Activated T-cell treated with anti-CD3 and anti-CD28 coated beads for 24 hours (primary cell): Measurements from ENCODE around the gene LIN7C.

Experiments
- DNase-seq: peaks from one replicate; pipeline ENCODE4 v3.0.0-alpha.2; 2020; ENCODE audit warnings: low read depth

The LIN7C gene

DNA sequence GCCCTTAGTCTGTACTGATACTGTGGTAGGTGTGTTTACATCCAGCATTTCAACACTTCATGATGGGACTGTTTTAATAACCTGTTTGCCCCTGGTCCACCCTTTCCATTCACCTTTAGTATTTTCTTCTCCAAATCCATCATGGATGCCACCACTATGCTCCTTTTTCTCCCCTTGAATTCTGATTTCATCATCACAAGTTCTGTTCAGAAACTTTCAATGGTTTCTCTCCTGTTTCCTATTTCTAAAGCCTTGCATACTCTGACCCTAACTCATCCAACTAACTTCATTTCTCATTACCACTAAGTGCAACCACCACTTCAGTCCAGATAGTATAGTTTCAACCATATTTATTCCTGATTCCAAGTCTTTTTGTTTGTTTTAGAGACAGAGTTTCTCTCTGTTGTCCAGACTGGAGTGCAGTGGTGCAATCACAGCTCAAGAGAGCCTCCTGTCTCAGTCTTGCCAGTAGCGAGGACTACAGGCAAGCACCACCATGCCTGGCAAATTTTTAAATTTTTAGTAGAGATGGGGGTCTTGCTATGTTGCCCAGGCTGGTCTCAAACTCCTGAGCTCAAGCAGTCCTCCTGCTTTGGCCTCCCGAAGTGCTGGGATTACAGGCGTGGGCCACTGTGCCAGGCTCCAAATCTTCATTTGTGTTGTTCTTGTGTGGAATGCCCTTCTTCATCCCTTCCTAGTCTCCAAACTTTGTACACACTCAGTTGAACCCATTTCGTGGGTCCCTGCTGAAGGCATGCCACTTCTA is 1.2 kb upstream of the LIN7C start:
- no peak for DNase-seq

DNA sequence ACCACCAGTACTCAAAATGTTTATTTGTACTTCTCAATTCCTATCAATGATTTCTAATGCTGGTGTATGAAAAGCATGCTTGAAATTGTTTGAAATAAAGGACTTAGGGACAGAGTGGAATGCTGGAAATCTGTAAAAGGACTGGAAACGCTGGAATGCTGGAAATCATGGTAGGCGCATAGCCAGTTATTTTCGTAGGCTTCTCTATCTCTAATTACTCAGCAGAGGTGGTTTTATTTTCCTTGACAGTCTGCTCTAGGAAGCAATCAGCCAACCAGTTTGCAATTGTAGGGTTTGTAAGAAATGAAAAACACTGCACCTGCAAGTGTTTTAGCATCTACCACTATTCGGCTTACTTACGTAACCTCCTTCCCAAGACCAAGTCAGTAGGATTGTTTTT is 788 bp downstream of the LIN7C start:
- DNase-seq, result no peak

DNA sequence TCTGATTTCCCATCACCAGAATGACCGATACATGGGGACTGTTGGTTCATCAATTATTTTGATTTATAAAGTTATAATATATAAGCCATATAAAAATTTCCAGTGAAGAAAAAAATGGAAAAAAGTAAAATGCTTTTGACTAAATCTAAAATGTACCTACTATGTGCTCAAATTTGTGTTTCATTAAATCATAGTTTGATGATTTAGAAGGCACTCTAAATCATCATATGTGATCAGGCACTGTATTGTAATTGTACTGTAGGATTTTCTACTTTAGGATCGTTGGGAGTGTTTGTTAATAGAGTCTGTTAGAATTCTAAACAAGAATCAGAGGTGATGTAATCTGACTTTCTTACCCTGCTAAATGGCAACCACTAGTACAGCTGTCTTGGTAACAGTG is 2.4 kb downstream of the LIN7C start:
- DNase-seq, result no peak

DNA sequence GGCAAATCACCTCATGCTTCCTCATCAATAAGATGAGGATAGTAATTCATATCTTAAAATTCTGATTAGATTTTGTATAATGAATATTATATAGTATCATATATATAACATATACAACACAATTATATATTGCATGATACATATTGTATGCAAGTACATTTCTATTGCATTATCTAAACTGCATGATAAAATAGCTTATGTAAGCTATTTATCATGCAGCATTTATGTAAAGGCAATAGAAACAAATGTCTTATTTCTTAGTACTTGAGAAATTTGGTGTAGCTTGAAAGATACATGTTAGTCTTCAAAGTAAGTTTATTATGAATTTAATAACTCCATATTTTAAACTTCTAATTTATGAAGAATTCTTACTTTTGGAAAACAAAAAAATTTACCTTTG is 5.5 kb downstream of the LIN7C start:
- no peak for DNase-seq

DNA sequence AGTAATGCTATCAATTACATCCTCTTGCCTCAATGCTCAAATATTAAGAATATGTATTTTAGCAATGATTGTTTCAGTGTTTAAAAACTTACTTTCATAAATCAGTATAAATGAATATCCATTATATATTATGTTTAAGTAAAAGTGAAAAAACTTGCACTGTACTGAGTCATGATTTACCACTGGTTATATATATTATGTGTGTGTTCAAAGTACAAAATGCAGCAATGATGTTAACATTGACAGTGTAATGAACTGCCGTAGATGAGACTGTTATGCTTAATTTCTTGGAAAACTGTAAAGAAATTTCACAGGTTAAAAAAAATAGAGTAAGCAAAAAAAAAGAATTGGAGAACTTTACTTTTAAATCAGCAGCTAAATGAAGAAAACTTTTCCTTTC is 8.7 kb downstream of the LIN7C start:
- DNase-seq, result no peak

DNA sequence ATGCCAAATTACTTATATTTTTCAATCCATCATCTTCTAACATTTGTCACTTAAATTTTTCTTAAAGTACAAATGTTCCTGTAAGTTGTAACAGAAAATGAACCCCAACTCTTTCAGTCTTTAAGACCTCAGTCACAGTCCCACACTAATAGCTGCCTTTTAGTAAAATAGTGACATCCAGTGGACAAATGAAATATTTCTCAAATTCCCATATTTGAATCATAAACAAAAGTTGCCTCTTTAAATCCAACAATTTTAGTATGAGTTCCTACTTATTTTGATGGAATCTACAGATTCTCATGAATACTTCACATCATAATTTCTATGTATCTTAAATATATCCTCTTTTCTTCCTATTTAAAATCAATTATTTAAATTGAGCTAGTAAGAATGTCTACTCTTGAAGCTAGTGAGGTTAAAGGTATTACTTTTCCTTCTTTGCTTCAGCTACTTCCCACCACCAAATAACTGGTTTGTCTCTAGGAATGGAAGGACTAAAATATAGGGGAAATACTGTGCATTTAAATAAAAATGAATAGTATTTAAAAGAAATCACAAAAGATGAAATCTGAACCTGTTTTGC is 9.2 kb downstream of the LIN7C start:
- no peak for DNase-seq

DNA sequence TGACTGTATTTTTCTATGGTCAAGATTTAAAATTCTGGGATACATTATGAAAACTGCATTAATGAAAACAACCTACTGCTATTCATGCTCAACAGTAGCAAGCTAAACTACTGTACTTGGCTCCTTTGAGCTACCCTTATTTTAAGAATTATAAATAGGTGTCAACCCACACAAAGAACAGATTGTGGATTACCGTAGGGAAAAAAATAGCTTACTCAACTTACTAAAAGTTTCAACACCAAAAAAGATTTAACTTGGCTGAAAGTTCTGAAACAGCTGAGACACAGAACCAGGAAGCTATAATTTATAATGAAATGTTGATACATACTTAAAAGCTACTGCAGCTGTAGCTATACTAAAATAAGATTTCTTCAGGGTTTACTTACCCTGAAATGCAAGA is 10.1 kb downstream of the LIN7C start:
- DNase-seq, result no peak

DNA sequence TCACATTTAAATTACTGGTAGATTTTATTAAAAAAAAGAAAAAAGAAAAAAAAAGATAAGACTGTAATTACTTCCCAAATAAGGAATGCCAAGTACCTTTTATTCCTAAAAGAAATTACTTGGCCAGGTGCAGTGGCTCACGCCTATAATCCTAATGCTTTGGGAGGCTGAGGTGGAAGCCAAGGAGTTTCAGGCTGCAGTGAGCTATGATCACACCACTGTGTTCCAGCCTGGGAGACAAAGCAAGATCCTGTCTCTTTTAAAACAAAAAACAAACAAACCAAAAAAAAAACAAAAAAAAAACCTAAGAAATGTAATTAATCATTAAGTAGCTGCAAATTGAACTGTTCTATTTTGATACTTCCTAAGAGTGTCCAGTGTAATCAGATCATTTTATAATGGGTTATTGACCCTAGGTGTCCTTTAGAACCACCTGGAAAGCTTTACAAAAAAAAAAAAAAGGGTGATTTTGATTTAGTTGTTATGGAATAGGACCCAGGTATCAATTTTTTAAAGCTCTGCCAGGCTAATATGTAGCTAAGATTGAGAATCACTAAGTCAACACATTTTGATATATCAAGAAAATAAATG is 10.8 kb downstream of the LIN7C start:
- DNase-seq, result no peak

DNA sequence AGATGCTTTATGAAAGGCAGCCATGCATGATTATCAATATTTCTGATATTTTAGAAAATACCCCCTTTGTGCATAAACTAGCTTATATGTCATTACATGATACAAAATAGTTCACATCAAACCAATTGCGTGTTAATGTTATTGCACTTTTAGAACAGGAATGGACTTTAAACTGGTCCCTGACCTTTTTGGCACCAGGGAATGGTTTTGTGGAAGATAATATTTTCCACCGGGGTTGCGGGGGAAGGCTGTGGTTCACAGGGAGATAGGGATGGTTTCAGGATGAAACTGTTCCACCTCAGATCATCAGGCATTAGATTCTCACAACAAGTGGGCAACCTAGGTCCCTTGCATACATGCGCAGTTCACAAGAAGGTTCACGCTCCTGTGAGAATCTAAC is 17.5 kb downstream of the LIN7C start:
- no peak for DNase-seq

DNA sequence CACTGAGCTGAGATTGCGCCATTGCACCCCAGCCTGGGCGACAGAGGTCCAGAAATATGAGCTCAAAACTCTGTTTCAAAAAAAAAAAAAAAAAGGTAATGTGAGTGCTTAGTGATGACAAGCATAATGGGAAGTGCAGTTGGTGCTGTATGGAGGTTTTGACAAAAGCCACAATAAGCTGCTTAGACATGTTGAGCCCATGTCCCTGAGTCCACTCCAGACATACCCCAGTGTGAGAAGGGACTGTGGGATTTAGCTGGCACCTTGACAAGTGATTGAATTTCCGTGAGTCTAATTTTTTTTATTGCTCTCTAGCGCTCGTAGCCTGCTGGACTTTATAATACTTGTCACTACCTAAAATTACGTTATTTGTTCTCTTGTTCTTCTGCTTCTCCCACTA is 18.9 kb downstream of the LIN7C start:
- no peak for DNase-seq

DNA sequence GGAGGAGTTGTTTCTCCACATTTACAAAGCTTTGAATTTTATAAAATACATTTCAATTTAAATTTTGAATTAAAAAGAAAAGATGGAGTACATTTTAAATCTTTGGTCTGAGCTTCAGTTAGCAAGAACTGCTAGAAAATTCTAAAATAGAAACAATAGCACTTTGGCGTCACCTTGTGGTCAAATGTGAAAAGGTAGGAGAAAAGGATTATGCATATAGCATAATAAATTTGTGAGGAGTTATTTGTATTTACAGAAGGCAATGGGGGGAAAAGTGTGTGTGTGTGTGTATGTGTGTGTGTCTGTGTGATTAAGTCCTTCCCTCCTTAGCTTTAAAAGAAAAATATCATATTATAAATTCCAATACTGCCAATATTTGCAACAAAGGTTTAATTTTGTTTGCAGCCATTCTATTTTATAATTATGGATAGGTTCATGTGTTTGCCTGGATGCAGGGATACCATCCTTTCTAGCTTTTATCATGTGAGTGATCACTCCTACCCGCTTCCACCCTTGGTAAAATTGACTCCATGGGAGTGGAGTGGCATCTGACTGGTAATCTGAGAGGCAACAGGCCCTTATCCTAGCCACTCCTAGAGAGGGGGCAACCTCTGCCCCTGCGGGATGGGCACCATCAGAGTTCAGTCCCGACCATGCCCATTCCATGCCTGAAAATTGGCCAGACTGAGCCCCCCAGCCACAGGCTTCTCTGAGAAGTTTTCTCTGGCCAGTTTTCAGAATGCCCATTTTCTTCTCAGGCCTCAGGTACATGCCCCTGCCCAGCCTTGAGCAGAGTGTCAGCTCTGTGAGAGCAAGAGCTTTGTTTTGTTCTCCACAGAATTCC is 20.4 kb downstream of the LIN7C start:
- no peak for DNase-seq

DNA sequence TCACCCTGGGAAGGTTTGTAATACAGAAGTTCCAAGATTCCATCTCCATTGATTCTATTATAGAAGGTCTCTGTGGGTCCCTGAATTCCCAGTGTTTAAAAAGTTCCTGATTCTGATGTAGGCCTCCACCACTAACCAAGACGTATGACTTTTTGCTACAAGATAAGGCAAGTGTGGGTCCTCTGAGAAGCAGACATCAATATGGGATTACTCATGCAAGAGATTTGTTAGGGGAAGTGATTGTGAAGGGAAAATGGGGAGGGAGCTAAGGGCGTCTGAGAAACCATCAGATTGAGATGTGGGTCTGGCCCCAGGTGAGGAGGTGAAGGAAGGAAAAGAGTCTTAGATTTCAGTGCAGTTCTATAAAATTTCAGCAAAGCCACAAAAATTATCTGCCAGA is 23.8 kb downstream of the LIN7C start:
- DNase-seq, result no peak

DNA sequence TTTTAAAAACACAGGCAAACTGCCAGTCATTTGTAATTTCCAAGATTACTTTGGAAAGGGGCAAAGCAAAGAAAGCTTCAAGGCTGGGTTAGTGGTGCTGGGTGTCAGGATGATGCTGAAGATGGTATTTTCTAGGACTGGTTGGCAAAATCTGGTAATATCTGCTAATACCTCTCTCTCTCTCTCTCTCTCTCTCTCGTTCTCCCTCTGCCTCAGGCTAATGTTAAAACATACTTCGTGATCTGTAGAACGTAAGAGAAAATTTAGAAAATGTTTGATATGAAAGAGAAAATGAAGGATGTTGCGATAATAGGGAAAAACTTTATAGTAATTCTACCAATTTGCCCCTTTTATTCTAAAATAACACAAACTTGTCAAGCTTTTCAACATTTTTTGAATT is 24.6 kb downstream of the LIN7C start:
- no peak for DNase-seq

DNA sequence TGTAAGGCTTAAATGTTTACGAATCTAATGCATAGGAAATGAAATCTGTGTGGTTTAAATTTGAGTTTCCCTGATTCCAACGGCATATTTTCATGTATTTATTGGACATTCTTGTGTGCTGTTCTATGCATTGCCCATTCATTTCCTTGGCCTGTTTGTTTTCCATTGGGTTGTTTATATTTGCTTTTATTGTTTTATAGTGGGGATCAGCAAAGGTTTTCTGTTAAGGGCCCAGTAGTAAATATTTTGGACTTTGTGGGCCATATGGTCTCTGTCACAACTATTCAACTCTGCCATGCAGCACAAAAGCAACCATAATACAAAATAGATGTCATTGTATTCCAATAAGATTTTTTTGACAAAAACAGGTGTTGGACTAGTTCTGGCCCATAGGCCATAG is 28.7 kb downstream of the LIN7C start:
- no peak for DNase-seq

DNA sequence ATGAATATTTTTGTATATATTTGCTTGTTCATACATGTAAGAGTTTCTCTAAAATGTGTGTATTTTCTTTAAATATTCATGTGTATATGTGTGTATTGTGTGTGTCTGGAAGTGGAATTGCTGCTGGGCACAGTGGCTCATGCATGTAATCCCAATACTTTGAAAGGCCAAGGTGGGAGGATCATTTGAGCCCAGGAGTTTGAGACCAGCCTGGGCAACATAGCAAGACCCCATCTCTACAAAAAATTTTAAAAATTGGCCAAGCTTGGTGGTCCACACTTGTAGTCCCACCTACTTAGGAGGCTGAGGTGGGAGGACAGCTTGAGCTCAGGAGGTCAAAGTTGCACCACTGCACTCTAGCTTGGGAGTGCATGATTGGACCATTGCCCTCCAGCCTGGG is 29.3 kb downstream of the LIN7C start:
- no peak for DNase-seq

DNA sequence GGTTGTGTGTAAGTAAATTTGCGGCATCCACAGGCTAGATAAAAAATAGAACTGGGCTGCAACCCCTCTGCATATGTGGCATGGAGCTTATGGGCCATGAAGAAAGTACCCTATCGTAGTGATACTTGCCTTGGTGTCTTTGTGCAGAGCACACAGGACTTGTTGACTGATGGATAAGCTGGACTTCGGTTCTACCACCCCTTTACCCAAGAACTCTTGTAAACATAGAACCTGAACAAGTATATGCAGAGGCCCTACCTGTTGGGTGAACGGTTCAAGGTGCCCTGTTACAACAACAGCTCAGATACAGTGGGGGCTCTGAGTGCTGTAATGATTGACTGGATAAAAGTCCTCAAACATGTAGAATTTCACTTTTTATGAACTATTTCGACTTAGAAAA is 30.9 kb downstream of the LIN7C start:
- DNase-seq, result no peak

DNA sequence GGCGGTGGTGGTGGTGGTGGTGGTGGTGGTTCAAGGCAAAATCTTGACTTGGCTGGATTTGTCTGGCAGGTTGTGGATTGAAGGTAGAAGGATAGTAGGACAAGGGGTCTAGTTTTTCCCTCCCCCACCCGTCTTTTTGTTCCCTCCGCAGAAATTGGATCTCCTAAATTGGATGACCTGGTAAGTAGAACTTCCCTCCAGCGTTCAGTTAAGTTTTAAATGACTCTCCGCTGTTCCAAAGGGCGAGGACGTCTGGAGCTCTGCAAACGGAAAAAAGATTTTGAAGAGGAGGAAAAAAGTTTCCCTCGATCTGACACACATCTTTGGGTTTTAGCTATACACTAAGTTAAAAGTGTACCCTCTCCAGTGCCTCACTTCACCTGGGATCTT is 33.6 kb downstream of the LIN7C start:
- no peak for DNase-seq

DNA sequence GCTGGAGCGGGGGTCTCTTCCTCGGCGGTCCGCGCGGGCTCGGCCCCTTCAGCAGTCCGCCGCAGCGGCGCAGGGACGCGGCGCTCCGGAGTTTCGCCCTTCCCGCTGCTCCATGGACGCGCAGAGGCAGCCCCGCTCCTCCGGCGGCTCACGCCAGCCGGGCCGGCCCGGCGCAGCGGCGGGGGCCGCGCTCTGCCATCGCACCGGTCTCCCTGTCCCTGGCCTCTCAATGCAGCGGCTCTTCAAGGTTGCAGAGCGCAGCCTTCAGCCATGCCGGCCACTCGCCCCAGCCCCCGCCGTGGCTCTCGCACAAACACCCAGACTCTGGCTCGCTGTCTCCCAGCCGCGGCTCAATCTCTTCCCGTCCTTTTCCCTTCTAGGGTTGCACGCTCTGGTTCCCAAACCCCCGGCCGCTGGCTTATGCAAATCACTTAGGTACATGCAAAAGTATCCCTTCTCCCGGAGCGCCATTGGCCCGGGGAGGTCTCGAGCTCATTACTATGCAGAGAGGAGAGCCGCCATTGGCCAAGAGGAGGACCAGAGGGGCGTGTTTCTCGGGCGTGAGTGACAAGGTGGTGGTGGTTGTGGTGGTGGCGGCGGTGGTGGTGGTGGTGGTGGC is 34.1 kb downstream of the LIN7C start, which contains the start of gene LGR4:
Gene LGR4, minus strand, starts transcription at position 393 of the 619 bp plus-strand sequence. CDS start 488 bp downstream, outside the sequence.
- peak; percentile 56 for DNase-seq

DNA sequence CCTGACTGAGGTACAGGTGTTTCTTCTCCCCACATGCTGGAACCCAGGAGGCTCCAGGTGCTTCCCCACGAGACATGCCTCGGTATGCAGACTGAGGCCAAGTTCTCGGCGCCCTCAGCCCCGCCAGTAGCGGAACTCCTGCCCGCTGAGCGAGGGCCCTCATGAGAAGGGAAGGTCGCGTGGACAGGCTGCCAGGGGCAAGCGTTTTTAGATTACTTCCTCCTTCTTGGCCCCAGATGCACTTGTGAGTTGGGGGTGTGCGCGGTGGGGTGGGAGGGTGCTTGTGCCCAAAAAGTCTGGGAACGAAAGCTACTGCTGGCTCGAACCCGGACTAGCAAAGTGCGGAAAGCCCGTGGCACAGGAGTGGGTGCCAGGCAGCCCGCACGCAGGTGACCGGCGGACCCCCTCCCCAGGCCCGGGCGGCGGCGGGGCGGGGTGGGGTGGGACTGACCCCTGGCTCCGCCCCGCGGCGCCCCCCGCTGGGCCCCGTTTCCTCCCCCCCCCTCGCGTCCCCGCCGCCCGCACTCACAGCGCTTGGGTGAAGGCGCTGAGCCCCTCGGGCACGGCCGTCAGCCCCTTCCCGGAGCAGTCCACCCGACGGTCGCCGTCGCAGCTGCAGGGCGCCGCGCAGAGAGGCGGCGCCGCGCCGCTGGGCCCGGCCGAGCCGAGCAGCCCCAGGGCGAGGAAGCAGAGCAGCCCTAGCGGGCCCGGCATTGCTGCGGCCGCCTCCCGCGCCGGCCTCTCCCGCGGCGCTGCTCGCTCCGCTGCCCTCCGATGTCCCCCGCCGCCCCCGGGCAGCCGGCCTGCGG is 34.8 kb downstream of the LIN7C start:
- DNase-seq, result no peak

DNA sequence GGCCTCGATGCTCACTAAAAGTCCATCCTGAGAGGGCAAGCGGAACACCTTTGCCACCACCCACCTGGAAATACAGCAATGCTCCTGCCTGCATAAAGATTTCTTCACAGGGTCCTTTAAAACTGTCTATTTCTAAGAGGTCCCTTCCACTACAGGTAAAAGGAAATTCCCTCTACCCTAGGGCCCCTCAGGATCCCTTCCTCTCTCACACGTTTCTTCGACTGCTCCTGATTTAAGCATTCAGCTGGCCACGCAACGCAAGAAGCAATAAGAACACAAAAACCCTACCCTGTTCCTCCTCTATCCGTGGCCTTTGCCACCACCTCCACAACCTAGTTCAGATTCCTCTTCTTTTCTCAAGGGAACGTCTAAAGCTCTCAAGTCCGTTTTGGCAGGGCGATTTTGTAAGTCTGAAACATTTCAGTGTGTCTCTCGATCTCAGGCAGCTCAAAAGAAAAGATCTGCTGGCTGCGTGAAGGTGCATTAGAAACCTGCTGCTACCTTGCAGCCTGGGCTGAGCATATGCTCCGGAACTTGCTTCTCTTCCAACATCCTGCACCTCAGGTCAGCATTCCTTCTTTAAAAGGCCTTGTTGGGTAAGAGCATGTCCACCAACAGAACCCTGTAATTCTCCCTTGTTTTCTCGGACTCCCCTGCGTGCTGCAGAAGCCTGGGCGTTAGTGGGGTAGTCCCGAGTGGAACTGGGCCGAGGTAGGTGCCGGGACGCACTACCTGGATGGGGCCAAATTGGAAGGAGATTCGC is 35.6 kb downstream of the LIN7C start:
- DNase-seq, result no peak

DNA sequence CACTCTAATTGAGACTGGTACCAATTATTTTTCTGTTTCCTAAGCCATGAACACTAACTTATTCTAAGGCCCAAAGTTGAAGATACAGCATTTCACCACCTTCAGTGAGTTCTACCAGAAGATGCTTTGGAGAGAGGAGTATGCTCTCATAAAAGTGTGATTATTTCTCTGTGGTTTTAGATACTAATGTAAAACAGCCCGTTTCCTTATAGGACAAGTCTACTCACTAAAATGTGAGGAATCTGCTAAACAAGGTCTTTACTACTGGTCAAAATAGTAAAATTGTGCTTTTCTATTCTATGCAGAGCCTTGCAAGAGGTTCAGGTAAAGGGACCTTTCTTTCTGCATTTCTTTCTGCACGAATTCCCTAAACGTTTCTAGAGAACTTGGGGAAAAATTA is 36.4 kb downstream of the LIN7C start:
- DNase-seq, result no peak
